ENCODE measurements around the gene SFXN4.

SFXN4 gene

GRCh38 chr10:119207366-119207666, 41.8 kb upstream of the SFXN4 start, which contains the start of gene GRK5:
Gene GRK5, plus strand, starts transcription at chr10:119207571. Its CDS starts 347 bp downstream, at chr10:119207918.
- no peak; the same call in 1 of the 2 replicates for TF ChIP-seq MAX (IDR thresholded peaks at IDR 0.05)
- peak; percentile 54; the same call in 1 of the 2 replicates for TF ChIP-seq TAF1 (IDR thresholded peaks at IDR 0.05; ENCODE audit: low read depth)
- TF ChIP-seq NFIC (IDR thresholded peaks at IDR 0.05): 0 out of 2 replicates have a peak, but pooled peaks have one; percentile 6

- TF ChIP-seq RAD21 (IDR thresholded peaks at IDR 0.05; ENCODE audit: low read depth) (peak; percentile 74; the same call in 1 of the 2 replicates), EGR1 (IDR thresholded peaks at IDR 0.05) (no peak), ZBTB7A (IDR thresholded peaks at IDR 0.05; ENCODE audit: low read depth) (peak; percentile 81), MAX (IDR thresholded peaks at IDR 0.05) (peak; percentile 7; the same call in 1 of the 2 replicates)
Observed at GRCh38 chr10:119206603-119207365, 41.3 kb upstream of the SFXN4 start.

GRCh38 chr10:119205894-119206602, 40.5 kb upstream of the SFXN4 start:
- TF ChIP-seq NFIC (IDR thresholded peaks at IDR 0.05) (no peak), YY1 (IDR thresholded peaks at IDR 0.05; ENCODE audit: low read depth) (peak; percentile 17; the same call in 1 of the 2 replicates), EP300 (IDR thresholded peaks at IDR 0.05; ENCODE audit: borderline replicate concordance) (no peak), TEAD4 (IDR thresholded peaks at IDR 0.05) (no peak), EGR1 (IDR thresholded peaks at IDR 0.05) (no peak), MAX (IDR thresholded peaks at IDR 0.05) (peak; percentile 34; the same call in 1 of the 2 replicates), FOXM1 (IDR thresholded peaks at IDR 0.05; ENCODE audit: borderline replicate concordance, low read depth) (no peak), ZBTB7A (IDR thresholded peaks at IDR 0.05; ENCODE audit: low read depth) (no peak; the same call in 1 of the 2 replicates), CEBPB (IDR thresholded peaks at IDR 0.05) (no peak), REST (IDR thresholded peaks at IDR 0.05; ENCODE audit: low read depth) (no peak), CREB1 (IDR thresholded peaks at IDR 0.05; ENCODE audit: low read depth) (no peak), USF1 (IDR thresholded peaks at IDR 0.05) (no peak), TCF12 (IDR thresholded peaks at IDR 0.05; ENCODE audit: low read depth) (no peak), RAD21 (IDR thresholded peaks at IDR 0.05; ENCODE audit: low read depth) (no peak)

- no peak for TF ChIP-seq USF1 (IDR thresholded peaks at IDR 0.05)
- TF ChIP-seq MAX (IDR thresholded peaks at IDR 0.05): no peak
- TF ChIP-seq TCF12 (IDR thresholded peaks at IDR 0.05; ENCODE audit: low read depth): no peak
- TF ChIP-seq TEAD4 (IDR thresholded peaks at IDR 0.05): no peak
- TF ChIP-seq CEBPB (IDR thresholded peaks at IDR 0.05): no peak
- no peak for TF ChIP-seq FOXM1 (IDR thresholded peaks at IDR 0.05; ENCODE audit: borderline replicate concordance, low read depth)
- TF ChIP-seq ZBTB7A (IDR thresholded peaks at IDR 0.05; ENCODE audit: low read depth): no peak
- no peak for TF ChIP-seq REST (IDR thresholded peaks at IDR 0.05; ENCODE audit: low read depth)
- TF ChIP-seq NFIC (IDR thresholded peaks at IDR 0.05): no peak
- no peak for TF ChIP-seq RAD21 (IDR thresholded peaks at IDR 0.05; ENCODE audit: low read depth)
- TF ChIP-seq EGR1 (IDR thresholded peaks at IDR 0.05): no peak
- no peak for TF ChIP-seq YY1 (IDR thresholded peaks at IDR 0.05; ENCODE audit: low read depth)
- TF ChIP-seq EP300 (IDR thresholded peaks at IDR 0.05; ENCODE audit: borderline replicate concordance): no peak
- TF ChIP-seq TAF1 (IDR thresholded peaks at IDR 0.05; ENCODE audit: low read depth): no peak
- no peak for TF ChIP-seq CREB1 (IDR thresholded peaks at IDR 0.05; ENCODE audit: low read depth)
Observed at GRCh38 chr10:119203006-119203405, 37.5 kb upstream of the SFXN4 start.

- TF ChIP-seq MAX (IDR thresholded peaks at IDR 0.05): no peak
- no peak for TF ChIP-seq USF1 (IDR thresholded peaks at IDR 0.05)
- no peak for TF ChIP-seq CREB1 (IDR thresholded peaks at IDR 0.05; ENCODE audit: low read depth)
- TF ChIP-seq ZBTB7A (IDR thresholded peaks at IDR 0.05; ENCODE audit: low read depth): no peak
- no peak for TF ChIP-seq EGR1 (IDR thresholded peaks at IDR 0.05)
- TF ChIP-seq TEAD4 (IDR thresholded peaks at IDR 0.05): no peak
- no peak for TF ChIP-seq TAF1 (IDR thresholded peaks at IDR 0.05; ENCODE audit: low read depth)
- no peak for TF ChIP-seq TCF12 (IDR thresholded peaks at IDR 0.05; ENCODE audit: low read depth)
- no peak for TF ChIP-seq FOXM1 (IDR thresholded peaks at IDR 0.05; ENCODE audit: borderline replicate concordance, low read depth)
- no peak for TF ChIP-seq RAD21 (IDR thresholded peaks at IDR 0.05; ENCODE audit: low read depth)
- TF ChIP-seq NFIC (IDR thresholded peaks at IDR 0.05): no peak
- no peak for TF ChIP-seq YY1 (IDR thresholded peaks at IDR 0.05; ENCODE audit: low read depth)
- TF ChIP-seq EP300 (IDR thresholded peaks at IDR 0.05; ENCODE audit: borderline replicate concordance): no peak
- TF ChIP-seq REST (IDR thresholded peaks at IDR 0.05; ENCODE audit: low read depth): no peak
- no peak for TF ChIP-seq CEBPB (IDR thresholded peaks at IDR 0.05)
Observed at GRCh38 chr10:119201233-119201632, 35.7 kb upstream of the SFXN4 start.
